Neural cell (in vitro differentiated cells): ENCODE measurements around the gene EXOC3L1.

ENCODE experiments used
- CTCF ChIP-seq: fragments of 450-650 bp; IDR thresholded peaks from 2 replicates; pipeline ENCODE4 v1.5.1; 2014; ENCODE audit warnings: antibody characterized with exemption, mild to moderate bottlenecking, moderate library complexity; ENCODE audit not compliant: poor library complexity, severe bottlenecking
- EP300 ChIP-seq: fragments of 450-650 bp; conservative IDR thresholded peaks from 2 replicates; pipeline ENCODE4 v1.6.1; 2014; ENCODE audit warnings: antibody characterized with exemption, mild to moderate bottlenecking, moderate library complexity; ENCODE audit not compliant: poor library complexity, severe bottlenecking
- EZH2 ChIP-seq: fragments of 200-600, 300-800 bp; shearing (Covaris generic), sonication (generic); IDR thresholded peaks from 2 replicates; pipeline ENCODE4 v1.6.1; 2014; ENCODE audit warnings: antibody characterized with exemption, low read length, borderline replicate concordance, mild to moderate bottlenecking; ENCODE audit not compliant: insufficient read depth, poor library complexity, severe bottlenecking
- MXI1 ChIP-seq: fragments of 450-650 bp; conservative IDR thresholded peaks from 2 replicates; pipeline ENCODE4 v1.6.1; 2014; ENCODE audit warnings: antibody characterized with exemption, mild to moderate bottlenecking; ENCODE audit not compliant: poor library complexity, severe bottlenecking
- POLR2AphosphoS5 ChIP-seq: IDR thresholded peaks from 2 replicates; pipeline ENCODE4 v1.6.1; 2012
- RAD21 ChIP-seq: fragments of 450-650 bp; conservative IDR thresholded peaks from 2 replicates; pipeline ENCODE4 v1.6.1; 2014; ENCODE audit warnings: antibody characterized with exemption, mild to moderate bottlenecking, moderate library complexity
- REST ChIP-seq: IDR thresholded peaks from 2 replicates; pipeline ENCODE4 v1.6.1; 2012; ENCODE audit warnings: borderline replicate concordance
- SMC3 ChIP-seq: fragments of 450-650 bp; conservative IDR thresholded peaks from 2 replicates; pipeline ENCODE4 v1.6.1; 2014; ENCODE audit warnings: antibody characterized with exemption, mild to moderate bottlenecking, moderate library complexity; ENCODE audit not compliant: poor library complexity

GRCh38 chr16:67185651-67186134 is 4.2 kb downstream of the EXOC3L1 start:
- TF ChIP-seq CTCF (peak; percentile 4), RAD21 (no peak), EP300 (no peak), POLR2AphosphoS5 (no peak), REST (no peak), SMC3 (peak; percentile 8), MXI1 (no peak), EZH2 (no peak)
